Measurements from ENCODE around the gene PGC. TPM values are rescaled to one million over a fixed set of nuclear protein-coding genes. Genes with fewer than 3 reads are reported as not detected.

PGC gene
- total RNA-seq, 3 donors from 2014 or later = not detected

DNA sequence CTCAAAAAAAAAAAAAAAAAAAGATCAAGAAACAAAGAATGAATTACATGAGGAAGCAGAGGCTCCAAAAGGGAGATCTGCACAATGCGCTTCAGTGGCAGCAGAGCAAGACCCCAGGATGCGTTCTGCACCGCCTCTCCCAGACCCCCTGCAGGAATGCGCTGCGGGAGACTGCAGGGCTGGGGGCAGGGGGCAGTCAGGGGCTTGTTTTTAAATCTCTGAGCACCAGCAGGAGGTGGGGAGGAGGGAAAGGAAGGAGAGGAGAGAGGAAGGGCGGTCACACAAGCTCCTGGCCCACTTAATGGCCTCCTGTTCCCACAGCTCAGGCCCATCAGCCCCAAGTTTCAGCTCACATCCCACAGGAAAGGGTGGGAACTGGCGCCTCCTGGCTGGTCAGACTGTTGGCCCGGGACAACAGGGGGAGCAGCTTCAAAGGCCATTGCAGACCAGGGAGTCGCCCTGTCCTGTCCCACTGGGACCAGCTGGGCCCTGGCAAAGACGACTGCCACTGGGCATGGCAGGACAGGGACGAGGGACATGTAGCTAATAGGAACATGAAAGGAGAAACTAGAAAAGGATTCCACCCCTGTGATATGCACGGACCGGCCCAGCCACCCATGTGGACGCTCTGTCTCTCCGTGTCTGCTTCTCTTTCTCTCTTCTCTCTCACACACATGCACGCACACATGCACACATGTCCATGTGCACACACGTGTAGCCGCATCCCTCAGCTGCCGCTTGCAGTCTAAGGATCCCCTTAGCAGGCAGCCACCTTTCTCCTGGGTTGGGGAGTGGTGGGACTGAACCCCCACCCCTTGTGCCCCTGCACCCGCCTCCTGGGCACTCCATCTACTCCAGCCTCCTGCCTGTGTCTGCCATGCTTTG, 46.5 kb downstream of the PGC start:
- H3K4me1 ChIP-seq (ENCODE audit: low read depth) = peaks cover 12% of the 10 kb centered on the region
- no peaks in the 10 kb centered on the region for H3K36me3 ChIP-seq (ENCODE audit: low read depth)
- H3K4me3 ChIP-seq = no peak overlapping the region
- intact Hi-C loops (cut with DNase I, micrococcal nuclease) = no loop called here
- H3K9me3 ChIP-seq = no peaks in the 10 kb centered on the region
- ATAC-seq (no peak), DNase-seq (no peak)
- TF ChIP-seq, protein P1, sequence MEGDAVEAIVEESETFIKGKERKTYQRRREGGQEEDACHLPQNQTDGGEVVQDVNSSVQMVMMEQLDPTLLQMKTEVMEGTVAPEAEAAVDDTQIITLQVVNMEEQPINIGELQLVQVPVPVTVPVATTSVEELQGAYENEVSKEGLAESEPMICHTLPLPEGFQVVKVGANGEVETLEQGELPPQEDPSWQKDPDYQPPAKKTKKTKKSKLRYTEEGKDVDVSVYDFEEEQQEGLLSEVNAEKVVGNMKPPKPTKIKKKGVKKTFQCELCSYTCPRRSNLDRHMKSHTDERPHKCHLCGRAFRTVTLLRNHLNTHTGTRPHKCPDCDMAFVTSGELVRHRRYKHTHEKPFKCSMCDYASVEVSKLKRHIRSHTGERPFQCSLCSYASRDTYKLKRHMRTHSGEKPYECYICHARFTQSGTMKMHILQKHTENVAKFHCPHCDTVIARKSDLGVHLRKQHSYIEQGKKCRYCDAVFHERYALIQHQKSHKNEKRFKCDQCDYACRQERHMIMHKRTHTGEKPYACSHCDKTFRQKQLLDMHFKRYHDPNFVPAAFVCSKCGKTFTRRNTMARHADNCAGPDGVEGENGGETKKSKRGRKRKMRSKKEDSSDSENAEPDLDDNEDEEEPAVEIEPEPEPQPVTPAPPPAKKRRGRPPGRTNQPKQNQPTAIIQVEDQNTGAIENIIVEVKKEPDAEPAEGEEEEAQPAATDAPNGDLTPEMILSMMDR (IDR thresholded peaks at IDR 0.05) = no peak

DNA sequence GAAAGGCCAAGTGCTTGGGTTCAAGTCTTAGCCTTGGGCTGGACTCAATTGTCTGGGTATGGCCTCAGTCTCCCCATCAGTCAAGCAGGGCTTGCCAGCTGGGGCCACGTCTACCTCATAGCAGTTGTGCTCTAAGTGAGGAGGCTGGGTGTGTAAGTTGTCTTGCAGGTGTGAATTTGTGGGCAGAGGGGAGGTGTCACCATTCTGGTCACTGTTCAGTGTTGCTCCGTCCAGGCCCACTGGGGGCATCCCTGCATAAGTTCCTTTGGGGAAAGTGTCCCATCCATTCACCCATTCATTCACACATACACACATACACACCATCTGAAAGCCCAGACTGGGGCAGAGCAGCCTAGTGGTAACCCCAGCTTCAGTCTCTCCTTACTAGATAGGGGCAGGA, 48.1 kb downstream of the PGC start:
- Histone ChIP-seq H3K9me3 (no peaks in the 10 kb centered on the region), H3K4me1 (ENCODE audit: low read depth) (no peaks in the 10 kb centered on the region), H3K4me3 (no peak overlapping the region), H3K36me3 (ENCODE audit: low read depth) (no peaks in the 10 kb centered on the region)
- intact Hi-C loops (cut with DNase I, micrococcal nuclease) = no loop called here
- ATAC-seq = no peak
- no peak for DNase-seq
- TF ChIP-seq, protein P1 (IDR thresholded peaks at IDR 0.05) = no peak

GRCh38 chr6:41697861-41698781, 49.1 kb downstream of the PGC start:
- ATAC-seq (no peak), DNase-seq (no peak)
- no peaks in the 10 kb centered on the region for H3K36me3 ChIP-seq (ENCODE audit: low read depth)
- H3K9me3 ChIP-seq = no peaks in the 10 kb centered on the region
- no peak overlapping the region for H3K4me3 ChIP-seq
- intact Hi-C loops (cut with DNase I, micrococcal nuclease) = no loop called here
- TF ChIP-seq, protein P1 (IDR thresholded peaks at IDR 0.05) = no peak
- H3K4me1 ChIP-seq (ENCODE audit: low read depth) = no peaks in the 10 kb centered on the region

GRCh38 chr6:41696788-41697187, 50.4 kb downstream of the PGC start:
- TF ChIP-seq, protein P1 (IDR thresholded peaks at IDR 0.05) = no peak
- ATAC-seq = no peak
- Histone ChIP-seq H3K4me1 (ENCODE audit: low read depth) (no peaks in the 10 kb centered on the region), H3K9me3 (no peaks in the 10 kb centered on the region), H3K4me3 (no peak overlapping the region), H3K36me3 (ENCODE audit: low read depth) (no peaks in the 10 kb centered on the region)
- intact Hi-C loops (cut with DNase I, micrococcal nuclease) = no loop called here
- no peak for DNase-seq

GRCh38 chr6:41695825-41696224, 51.4 kb downstream of the PGC start:
- TF ChIP-seq, protein P1 (IDR thresholded peaks at IDR 0.05) = no peak
- Histone ChIP-seq H3K4me1 (ENCODE audit: low read depth) (no peaks in the 10 kb centered on the region), H3K4me3 (no peak overlapping the region), H3K9me3 (no peaks in the 10 kb centered on the region), H3K36me3 (ENCODE audit: low read depth) (no peaks in the 10 kb centered on the region)
- intact Hi-C loops (cut with DNase I, micrococcal nuclease) = no loop called here
- ATAC-seq (no peak), DNase-seq (no peak)
